ENCODE results near the gene CHAC2. TPM values are rescaled to one million over a fixed set of nuclear protein-coding genes. Genes with fewer than 3 reads are reported as not detected.

CHAC2 gene
- total and polyA plus RNA-seq, 2 experiments from 2014 or later = 17.9 to 25.8 TPM

DNA sequence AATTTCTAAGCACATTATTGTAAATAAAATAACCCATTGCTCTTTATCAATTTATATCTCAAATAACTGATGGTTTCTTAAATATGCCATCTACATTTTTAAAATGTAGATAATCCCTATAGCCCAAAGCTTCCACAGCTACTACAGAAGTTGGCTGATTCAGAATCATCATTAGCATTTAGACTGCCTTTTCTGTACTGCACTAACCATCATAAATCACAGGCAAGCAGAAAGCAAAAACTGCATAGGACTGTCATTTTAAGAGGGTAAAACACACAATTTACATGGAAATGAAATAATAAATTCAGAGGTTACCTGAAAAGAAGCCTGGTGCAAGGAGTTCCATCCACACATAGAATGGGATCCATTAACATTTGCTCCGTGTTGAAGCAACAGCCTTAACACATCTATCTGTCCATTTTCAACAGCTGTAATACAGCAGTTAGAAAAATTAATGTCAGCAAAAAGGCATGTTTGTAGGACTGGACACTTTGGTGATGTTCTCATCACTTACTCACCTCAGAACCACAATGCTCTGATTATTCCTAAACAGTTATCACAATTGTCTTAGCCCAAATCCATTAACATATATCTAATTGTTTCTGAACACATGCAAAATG is 38.4 kb upstream of the CHAC2 start:
- Histone ChIP-seq H3K4me3 (no peak overlapping the region), H2AFZ (no peak overlapping the region), H3K4me2 (no peak overlapping the region), H3K36me3 (ENCODE audit: insufficient read depth) (no peaks in the 10 kb centered on the region), H3K79me2 (replicated peaks; ENCODE audit: insufficient read depth) (no peaks in the 10 kb centered on the region), H4K20me1 (replicated peaks; ENCODE audit: insufficient read depth) (no peaks in the 10 kb centered on the region), H3K4me1 (ENCODE audit: insufficient read depth) (no peaks in the 10 kb centered on the region), H3K27me3 (ENCODE audit: insufficient read depth) (no peaks in the 10 kb centered on the region), H3K27ac (ENCODE audit: low read depth) (no peak overlapping the region), H3F3A (replicated peaks; ENCODE audit: low read depth) (no peaks in the 10 kb centered on the region), H3K9me2 (ENCODE audit: insufficient read depth) (no peaks in the 10 kb centered on the region)
- Mint-ChIP-seq H3K27me3 (ENCODE audit: insufficient read depth, low read depth, poor library complexity) (no peaks in the 10 kb centered on the region), H3K27ac (no peak overlapping the region; the same call in 1 of the 2 replicates), H3K4me3 (no peak overlapping the region), H3K9me3 (peaks cover 2% of the 10 kb centered on the region; the same call in 2 of the 3 replicates), H3K4me1 (peaks cover 5% of the 10 kb centered on the region; the same call in 2 of the 3 replicates), H3K36me3 (ENCODE audit: low read depth) (peaks cover 34% of the 10 kb centered on the region)
- TF ChIP-seq NANOG (IDR thresholded peaks at IDR 0.05; ENCODE audit: borderline replicate concordance) = no peak
- no peak for TF ChIP-seq ZNF114 (CRISPR knock-in tag; IDR thresholded peaks at IDR 0.05)
- TF ChIP-seq, protein P1, sequence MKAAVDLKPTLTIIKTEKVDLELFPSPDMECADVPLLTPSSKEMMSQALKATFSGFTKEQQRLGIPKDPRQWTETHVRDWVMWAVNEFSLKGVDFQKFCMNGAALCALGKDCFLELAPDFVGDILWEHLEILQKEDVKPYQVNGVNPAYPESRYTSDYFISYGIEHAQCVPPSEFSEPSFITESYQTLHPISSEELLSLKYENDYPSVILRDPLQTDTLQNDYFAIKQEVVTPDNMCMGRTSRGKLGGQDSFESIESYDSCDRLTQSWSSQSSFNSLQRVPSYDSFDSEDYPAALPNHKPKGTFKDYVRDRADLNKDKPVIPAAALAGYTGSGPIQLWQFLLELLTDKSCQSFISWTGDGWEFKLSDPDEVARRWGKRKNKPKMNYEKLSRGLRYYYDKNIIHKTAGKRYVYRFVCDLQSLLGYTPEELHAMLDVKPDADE (IDR thresholded peaks at IDR 0.05) = no peak
- TF ChIP-seq, protein P2, sequence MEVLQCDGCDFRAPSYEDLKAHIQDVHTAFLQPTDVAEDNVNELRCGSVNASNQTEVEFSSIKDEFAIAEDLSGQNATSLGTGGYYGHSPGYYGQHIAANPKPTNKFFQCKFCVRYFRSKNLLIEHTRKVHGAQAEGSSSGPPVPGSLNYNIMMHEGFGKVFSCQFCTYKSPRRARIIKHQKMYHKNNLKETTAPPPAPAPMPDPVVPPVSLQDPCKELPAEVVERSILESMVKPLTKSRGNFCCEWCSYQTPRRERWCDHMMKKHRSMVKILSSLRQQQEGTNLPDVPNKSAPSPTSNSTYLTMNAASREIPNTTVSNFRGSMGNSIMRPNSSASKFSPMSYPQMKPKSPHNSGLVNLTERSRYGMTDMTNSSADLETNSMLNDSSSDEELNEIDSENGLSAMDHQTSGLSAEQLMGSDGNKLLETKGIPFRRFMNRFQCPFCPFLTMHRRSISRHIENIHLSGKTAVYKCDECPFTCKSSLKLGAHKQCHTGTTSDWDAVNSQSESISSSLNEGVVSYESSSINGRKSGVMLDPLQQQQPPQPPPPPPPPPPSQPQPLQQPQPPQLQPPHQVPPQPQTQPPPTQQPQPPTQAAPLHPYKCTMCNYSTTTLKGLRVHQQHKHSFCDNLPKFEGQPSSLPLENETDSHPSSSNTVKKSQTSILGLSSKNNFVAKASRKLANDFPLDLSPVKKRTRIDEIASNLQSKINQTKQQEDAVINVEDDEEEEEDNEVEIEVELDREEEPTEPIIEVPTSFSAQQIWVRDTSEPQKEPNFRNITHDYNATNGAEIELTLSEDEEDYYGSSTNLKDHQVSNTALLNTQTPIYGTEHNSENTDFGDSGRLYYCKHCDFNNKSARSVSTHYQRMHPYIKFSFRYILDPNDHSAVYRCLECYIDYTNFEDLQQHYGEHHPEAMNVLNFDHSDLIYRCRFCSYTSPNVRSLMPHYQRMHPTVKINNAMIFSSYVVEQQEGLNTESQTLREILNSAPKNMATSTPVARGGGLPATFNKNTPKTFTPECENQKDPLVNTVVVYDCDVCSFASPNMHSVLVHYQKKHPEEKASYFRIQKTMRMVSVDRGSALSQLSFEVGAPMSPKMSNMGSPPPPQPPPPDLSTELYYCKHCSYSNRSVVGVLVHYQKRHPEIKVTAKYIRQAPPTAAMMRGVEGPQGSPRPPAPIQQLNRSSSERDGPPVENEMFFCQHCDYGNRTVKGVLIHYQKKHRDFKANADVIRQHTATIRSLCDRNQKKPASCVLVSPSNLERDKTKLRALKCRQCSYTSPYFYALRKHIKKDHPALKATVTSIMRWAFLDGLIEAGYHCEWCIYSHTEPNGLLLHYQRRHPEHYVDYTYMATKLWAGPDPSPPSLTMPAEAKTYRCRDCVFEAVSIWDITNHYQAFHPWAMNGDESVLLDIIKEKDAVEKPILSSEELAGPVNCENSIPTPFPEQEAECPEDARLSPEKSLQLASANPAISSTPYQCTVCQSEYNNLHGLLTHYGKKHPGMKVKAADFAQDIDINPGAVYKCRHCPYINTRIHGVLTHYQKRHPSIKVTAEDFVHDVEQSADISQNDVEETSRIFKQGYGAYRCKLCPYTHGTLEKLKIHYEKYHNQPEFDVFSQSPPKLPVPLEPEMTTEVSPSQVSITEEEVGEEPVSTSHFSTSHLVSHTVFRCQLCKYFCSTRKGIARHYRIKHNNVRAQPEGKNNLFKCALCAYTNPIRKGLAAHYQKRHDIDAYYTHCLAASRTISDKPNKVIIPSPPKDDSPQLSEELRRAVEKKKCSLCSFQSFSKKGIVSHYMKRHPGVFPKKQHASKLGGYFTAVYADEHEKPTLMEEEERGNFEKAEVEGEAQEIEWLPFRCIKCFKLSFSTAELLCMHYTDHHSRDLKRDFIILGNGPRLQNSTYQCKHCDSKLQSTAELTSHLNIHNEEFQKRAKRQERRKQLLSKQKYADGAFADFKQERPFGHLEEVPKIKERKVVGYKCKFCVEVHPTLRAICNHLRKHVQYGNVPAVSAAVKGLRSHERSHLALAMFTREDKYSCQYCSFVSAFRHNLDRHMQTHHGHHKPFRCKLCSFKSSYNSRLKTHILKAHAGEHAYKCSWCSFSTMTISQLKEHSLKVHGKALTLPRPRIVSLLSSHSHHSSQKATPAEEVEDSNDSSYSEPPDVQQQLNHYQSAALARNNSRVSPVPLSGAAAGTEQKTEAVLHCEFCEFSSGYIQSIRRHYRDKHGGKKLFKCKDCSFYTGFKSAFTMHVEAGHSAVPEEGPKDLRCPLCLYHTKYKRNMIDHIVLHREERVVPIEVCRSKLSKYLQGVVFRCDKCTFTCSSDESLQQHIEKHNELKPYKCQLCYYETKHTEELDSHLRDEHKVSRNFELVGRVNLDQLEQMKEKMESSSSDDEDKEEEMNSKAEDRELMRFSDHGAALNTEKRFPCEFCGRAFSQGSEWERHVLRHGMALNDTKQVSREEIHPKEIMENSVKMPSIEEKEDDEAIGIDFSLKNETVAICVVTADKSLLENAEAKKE (CRISPR knock-in tag; IDR thresholded peaks at IDR 0.05) = no peak
- no peak for TF ChIP-seq POLR2AphosphoS5 (IDR thresholded peaks at IDR 0.05; ENCODE audit: low read depth)
- no peak for TF ChIP-seq EZH2 (IDR thresholded peaks at IDR 0.05; ENCODE audit: low read depth, unreplicated experiment)
- TF ChIP-seq, protein P3, sequence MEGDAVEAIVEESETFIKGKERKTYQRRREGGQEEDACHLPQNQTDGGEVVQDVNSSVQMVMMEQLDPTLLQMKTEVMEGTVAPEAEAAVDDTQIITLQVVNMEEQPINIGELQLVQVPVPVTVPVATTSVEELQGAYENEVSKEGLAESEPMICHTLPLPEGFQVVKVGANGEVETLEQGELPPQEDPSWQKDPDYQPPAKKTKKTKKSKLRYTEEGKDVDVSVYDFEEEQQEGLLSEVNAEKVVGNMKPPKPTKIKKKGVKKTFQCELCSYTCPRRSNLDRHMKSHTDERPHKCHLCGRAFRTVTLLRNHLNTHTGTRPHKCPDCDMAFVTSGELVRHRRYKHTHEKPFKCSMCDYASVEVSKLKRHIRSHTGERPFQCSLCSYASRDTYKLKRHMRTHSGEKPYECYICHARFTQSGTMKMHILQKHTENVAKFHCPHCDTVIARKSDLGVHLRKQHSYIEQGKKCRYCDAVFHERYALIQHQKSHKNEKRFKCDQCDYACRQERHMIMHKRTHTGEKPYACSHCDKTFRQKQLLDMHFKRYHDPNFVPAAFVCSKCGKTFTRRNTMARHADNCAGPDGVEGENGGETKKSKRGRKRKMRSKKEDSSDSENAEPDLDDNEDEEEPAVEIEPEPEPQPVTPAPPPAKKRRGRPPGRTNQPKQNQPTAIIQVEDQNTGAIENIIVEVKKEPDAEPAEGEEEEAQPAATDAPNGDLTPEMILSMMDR (conservative IDR thresholded peaks at IDR 0.05; ENCODE audit: low read depth in 2 of 2) = no peak
- TF ChIP-seq, protein P4, sequence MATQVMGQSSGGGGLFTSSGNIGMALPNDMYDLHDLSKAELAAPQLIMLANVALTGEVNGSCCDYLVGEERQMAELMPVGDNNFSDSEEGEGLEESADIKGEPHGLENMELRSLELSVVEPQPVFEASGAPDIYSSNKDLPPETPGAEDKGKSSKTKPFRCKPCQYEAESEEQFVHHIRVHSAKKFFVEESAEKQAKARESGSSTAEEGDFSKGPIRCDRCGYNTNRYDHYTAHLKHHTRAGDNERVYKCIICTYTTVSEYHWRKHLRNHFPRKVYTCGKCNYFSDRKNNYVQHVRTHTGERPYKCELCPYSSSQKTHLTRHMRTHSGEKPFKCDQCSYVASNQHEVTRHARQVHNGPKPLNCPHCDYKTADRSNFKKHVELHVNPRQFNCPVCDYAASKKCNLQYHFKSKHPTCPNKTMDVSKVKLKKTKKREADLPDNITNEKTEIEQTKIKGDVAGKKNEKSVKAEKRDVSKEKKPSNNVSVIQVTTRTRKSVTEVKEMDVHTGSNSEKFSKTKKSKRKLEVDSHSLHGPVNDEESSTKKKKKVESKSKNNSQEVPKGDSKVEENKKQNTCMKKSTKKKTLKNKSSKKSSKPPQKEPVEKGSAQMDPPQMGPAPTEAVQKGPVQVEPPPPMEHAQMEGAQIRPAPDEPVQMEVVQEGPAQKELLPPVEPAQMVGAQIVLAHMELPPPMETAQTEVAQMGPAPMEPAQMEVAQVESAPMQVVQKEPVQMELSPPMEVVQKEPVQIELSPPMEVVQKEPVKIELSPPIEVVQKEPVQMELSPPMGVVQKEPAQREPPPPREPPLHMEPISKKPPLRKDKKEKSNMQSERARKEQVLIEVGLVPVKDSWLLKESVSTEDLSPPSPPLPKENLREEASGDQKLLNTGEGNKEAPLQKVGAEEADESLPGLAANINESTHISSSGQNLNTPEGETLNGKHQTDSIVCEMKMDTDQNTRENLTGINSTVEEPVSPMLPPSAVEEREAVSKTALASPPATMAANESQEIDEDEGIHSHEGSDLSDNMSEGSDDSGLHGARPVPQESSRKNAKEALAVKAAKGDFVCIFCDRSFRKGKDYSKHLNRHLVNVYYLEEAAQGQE (IDR thresholded peaks at IDR 0.05; ENCODE audit: unreplicated experiment) = no peak
- no peak for TF ChIP-seq JUNB (IDR thresholded peaks at IDR 0.05; ENCODE audit: unreplicated experiment)
- no peak for TF ChIP-seq EZH2phosphoT487 (IDR thresholded peaks at IDR 0.05; ENCODE audit: unreplicated experiment)
- no peak for TF ChIP-seq ZNF331 (CRISPR knock-in tag; IDR thresholded peaks at IDR 0.05; ENCODE audit: low read depth)
- no peak for TF ChIP-seq CREB1 (CRISPR knock-in tag; IDR thresholded peaks at IDR 0.05; ENCODE audit: low read depth)
- no peak for TF ChIP-seq STAT1 (IDR thresholded peaks at IDR 0.05; ENCODE audit: unreplicated experiment)
- DNase-seq (ENCODE audit: low spot score) (no peak), ATAC-seq (no peak)
